HEK293T (cell line): ENCODE measurements around the gene SPIN4.

ENCODE experiments used
- FOXA1 ChIP-seq: fragments of 450-650 bp; IDR thresholded peaks from 2 replicates; pipeline ENCODE4 v1.6.1; 2016; ENCODE audit warnings: mild to moderate bottlenecking
- FOXK2 ChIP-seq: fragments of 450-650 bp; IDR thresholded peaks from 2 replicates; pipeline ENCODE4 v1.6.1; 2016; ENCODE audit warnings: mild to moderate bottlenecking
- TARDBP ChIP-seq: fragments of 450-650 bp; IDR thresholded peaks from 2 replicates; pipeline ENCODE4 v1.6.1; 2016
- ZNF384 ChIP-seq: fragments of 450-650 bp; IDR thresholded peaks from 2 replicates; pipeline ENCODE4 v1.6.1; 2016

GRCh38 chrX:63350465-63350877, 661 bp downstream of the SPIN4 start:
- no peak for TF ChIP-seq ZNF384
- no peak for TF ChIP-seq FOXA1
- TF ChIP-seq FOXK2, result no peak
- no peak for TF ChIP-seq TARDBP
